Osteocyte (in vitro differentiated cells): ENCODE results near the gene SH3PXD2B. TPM values are rescaled to one million over a fixed set of nuclear protein-coding genes. Genes with fewer than 3 reads are reported as not detected.

Experiments
- DNase-seq: peaks from one replicate; pipeline ENCODE4 v3.0.0; 2021; ENCODE audit warnings: mixed read lengths; ENCODE audit not compliant: unreplicated experiment; ENCODE audit errors: extremely low spot score
- H3K27ac Mint-ChIP-seq: one replicate; pipeline ENCODE4 v1.8.0; 2021; ENCODE audit warnings: mild to moderate bottlenecking, mixed read lengths; ENCODE audit not compliant: unreplicated experiment
- H3K27me3 Mint-ChIP-seq: one replicate; pipeline ENCODE4 v1.8.0; 2021; ENCODE audit warnings: mixed read lengths; ENCODE audit not compliant: unreplicated experiment
- H3K36me3 Mint-ChIP-seq: one replicate; pipeline ENCODE4 v1.8.0; 2021; ENCODE audit warnings: mixed read lengths; ENCODE audit not compliant: unreplicated experiment
- H3K4me1 Mint-ChIP-seq: one replicate; pipeline ENCODE4 v1.8.0; 2021; ENCODE audit warnings: mixed read lengths; ENCODE audit not compliant: unreplicated experiment
- H3K4me3 Mint-ChIP-seq: one replicate; pipeline ENCODE4 v1.8.0; 2021; ENCODE audit warnings: mild to moderate bottlenecking, moderate library complexity, mixed read lengths; ENCODE audit not compliant: unreplicated experiment
- H3K9me3 Mint-ChIP-seq: one replicate; pipeline ENCODE4 v1.8.0; 2021; ENCODE audit warnings: mixed read lengths; ENCODE audit not compliant: unreplicated experiment
- CTCF ChIP-seq: fragments of 200-600 bp; sonication (generic); IDR thresholded peaks from 2 replicates; pipeline ENCODE4 v1.5.0; 2021; ENCODE audit warnings: antibody characterized with exemption, mild to moderate bottlenecking, moderate library complexity
- total RNA-seq: library from RNA; stranded (reverse); gene quantifications from 2 replicates; pipeline ENCODE4 v1.2.1, GENCODE V29; 2021

Gene SH3PXD2B
- total RNA-seq, 1 donor from 2014 or later = 114 TPM

GRCh38 chr5:172493906-172494305 lies 39.6 kb upstream of the SH3PXD2B start:
- Mint-ChIP-seq H3K9me3 (no peaks in the 10 kb centered on the region), H3K4me1 (no peaks in the 10 kb centered on the region), H3K36me3 (no peaks in the 10 kb centered on the region), H3K27ac (no peak overlapping the region), H3K27me3 (peaks cover 36% of the 10 kb centered on the region), H3K4me3 (no peak overlapping the region)
- DNase-seq = peak; percentile 54
- no peak for TF ChIP-seq CTCF

GRCh38 chr5:172493461-172493860 lies 39.1 kb upstream of the SH3PXD2B start:
- no peaks in the 10 kb centered on the region for H3K9me3 Mint-ChIP-seq
- no peaks in the 10 kb centered on the region for H3K4me1 Mint-ChIP-seq
- DNase-seq = peak; percentile 59
- no peak overlapping the region for H3K4me3 Mint-ChIP-seq
- H3K27ac Mint-ChIP-seq = no peak overlapping the region
- no peak for TF ChIP-seq CTCF
- peaks cover 32% of the 10 kb centered on the region for H3K27me3 Mint-ChIP-seq
- H3K36me3 Mint-ChIP-seq = no peaks in the 10 kb centered on the region

- Mint-ChIP-seq H3K27me3 (peaks cover 36% of the 10 kb centered on the region), H3K9me3 (no peaks in the 10 kb centered on the region), H3K36me3 (no peaks in the 10 kb centered on the region), H3K4me1 (no peaks in the 10 kb centered on the region), H3K27ac (no peak overlapping the region), H3K4me3 (no peak overlapping the region)
- TF ChIP-seq CTCF = no peak
- peak; percentile 64 for DNase-seq
Measured at GRCh38 chr5:172493002-172493401, 38.7 kb upstream of the SH3PXD2B start.

- H3K4me1 Mint-ChIP-seq = no peaks in the 10 kb centered on the region
- H3K4me3 Mint-ChIP-seq = no peak overlapping the region
- no peak for TF ChIP-seq CTCF
- DNase-seq = peak; percentile 78
- H3K36me3 Mint-ChIP-seq = no peaks in the 10 kb centered on the region
- peaks cover 39% of the 10 kb centered on the region for H3K27me3 Mint-ChIP-seq
- no peaks in the 10 kb centered on the region for H3K9me3 Mint-ChIP-seq
- no peak overlapping the region for H3K27ac Mint-ChIP-seq
Measured at GRCh38 chr5:172492097-172492840, 37.9 kb upstream of the SH3PXD2B start.

GRCh38 chr5:172491481-172491880 lies 37.2 kb upstream of the SH3PXD2B start:
- Mint-ChIP-seq H3K27me3 (peaks cover 42% of the 10 kb centered on the region), H3K36me3 (no peaks in the 10 kb centered on the region), H3K27ac (no peak overlapping the region), H3K4me1 (no peaks in the 10 kb centered on the region), H3K4me3 (no peak overlapping the region), H3K9me3 (no peaks in the 10 kb centered on the region)
- peak; percentile 67 for DNase-seq
- no peak for TF ChIP-seq CTCF
